Activated CD8-positive, alpha-beta memory T cell treated with anti-CD3 and anti-CD28 coated beads, Interleukin-2, amount 50 U/mL, for 24 hours (primary cell): Measurements from ENCODE around the gene SDC1.

Source experiments
- DNase-seq: peaks from one replicate; pipeline ENCODE4 v3.0.0-alpha.2; 2020; ENCODE audit errors: extremely low read depth

SDC1 gene

GRCh38 chr2:20229322-20230113 is 4.6 kb upstream of the SDC1 start:
- no peak for DNase-seq

- no peak for DNase-seq
Measured at GRCh38 chr2:20227894-20228505, 3.1 kb upstream of the SDC1 start.

- DNase-seq: no peak
Measured at GRCh38 chr2:20226152-20226545, 1.2 kb upstream of the SDC1 start.

GRCh38 chr2:20225294-20226151 is 593 bp upstream of the SDC1 start:
- no peak for DNase-seq

- no peak for DNase-seq
Measured at GRCh38 chr2:20224164-20224715, 690 bp downstream of the SDC1 start.

- no peak for DNase-seq
Measured at GRCh38 chr2:20223407-20224163, 1.3 kb downstream of the SDC1 start.

GRCh38 chr2:20222769-20223406 is 2.0 kb downstream of the SDC1 start:
- DNase-seq: no peak

- no peak for DNase-seq
Measured at GRCh38 chr2:20222014-20222768, 2.7 kb downstream of the SDC1 start.

- DNase-seq: no peak
Measured at GRCh38 chr2:20221555-20221973, 3.4 kb downstream of the SDC1 start.

- no peak for DNase-seq
Measured at GRCh38 chr2:20220806-20221554, 4.0 kb downstream of the SDC1 start.

GRCh38 chr2:20219763-20220380 is 5.1 kb downstream of the SDC1 start:
- DNase-seq: no peak

GRCh38 chr2:20218331-20219320 is 6.3 kb downstream of the SDC1 start:
- no peak for DNase-seq

- DNase-seq: no peak
Measured at GRCh38 chr2:20217041-20217970, 7.6 kb downstream of the SDC1 start.

- no peak for DNase-seq
Measured at GRCh38 chr2:20216130-20217025, 8.6 kb downstream of the SDC1 start.

GRCh38 chr2:20215183-20216040 is 9.5 kb downstream of the SDC1 start:
- DNase-seq: no peak
